Stimulated activated CD8-positive, alpha-beta memory T cell treated with anti-CD3 and anti-CD28 coated beads, Interleukin-15, amount 100 ng/mL, for 48 hours (primary cell): ENCODE results near the gene CPN2.
A peak's percentile ranks its signal among the peaks of the same experiment; 100 is the strongest.

Experiments
- DNase-seq, 2 donors: peaks; one replicate each; pipeline ENCODE4 v3.0.0-alpha.2; 2020; ENCODE audit warnings: low read depth in 2 of 2

The CPN2 gene

GRCh38 chr3:194313560-194314387 is 37.4 kb downstream of the CPN2 start:
- no peak for DNase-seq

GRCh38 chr3:194312743-194313281 is 38.3 kb downstream of the CPN2 start:
- DNase-seq: no peak

GRCh38 chr3:194312186-194312742 is 38.9 kb downstream of the CPN2 start:
- DNase-seq: no peak

- DNase-seq: no peak
Observed at GRCh38 chr3:194311000-194311399, 40.1 kb downstream of the CPN2 start.

GRCh38 chr3:194310060-194310835 is 40.9 kb downstream of the CPN2 start:
- no peak for DNase-seq

GRCh38 chr3:194308601-194309449 is 42.3 kb downstream of the CPN2 start:
- no peak for DNase-seq

- DNase-seq: no peak
Observed at GRCh38 chr3:194307849-194308248, 43.3 kb downstream of the CPN2 start.

- no peak for DNase-seq
Observed at GRCh38 chr3:194306771-194307640, 44.1 kb downstream of the CPN2 start.

GRCh38 chr3:194306109-194306686 is 44.9 kb downstream of the CPN2 start:
- peak in 1 of 2 donors; percentile 39 for DNase-seq

- no peak for DNase-seq
Observed at GRCh38 chr3:194305356-194306108, 45.6 kb downstream of the CPN2 start.

- no peak for DNase-seq
Observed at GRCh38 chr3:194304186-194304917, 46.8 kb downstream of the CPN2 start.

GRCh38 chr3:194303749-194304148 is 47.4 kb downstream of the CPN2 start:
- no peak for DNase-seq

GRCh38 chr3:194301730-194302129 is 49.4 kb downstream of the CPN2 start:
- no peak for DNase-seq

- DNase-seq: no peak
Observed at GRCh38 chr3:194300936-194301335, 50.2 kb downstream of the CPN2 start.

GRCh38 chr3:194300382-194300758 is 50.8 kb downstream of the CPN2 start:
- DNase-seq: no peak

GRCh38 chr3:194298331-194299227 is 52.5 kb downstream of the CPN2 start:
- no peak for DNase-seq

- no peak for DNase-seq
Observed at GRCh38 chr3:194296454-194297263, 54.5 kb downstream of the CPN2 start.
